Caco-2 (cell line): ENCODE results near the gene CCDC158. TPM values are rescaled to one million over a fixed set of nuclear protein-coding genes. Genes with fewer than 3 reads are reported as not detected.

Experiments
- BruUV-seq: library from RNA; stranded (reverse); fragments of 400-500 nt; replicated peaks from 2 replicates; lab custom pipeline; 2021; lab: Mats Ljungman, UMichigan
- CTCF ChIA-PET: fragments of 300-600 bp; sonication (Branson Sonifier 250); formaldehyde crosslinking; loops from one replicate; lab custom pipeline; 2022; ENCODE audit warnings: antibody characterized with exemption; lab: Charles Lee
- POLR2A ChIA-PET: fragments of 300-600 bp; sonication (Branson Sonifier 250); formaldehyde crosslinking; loops from one replicate; lab custom pipeline; 2022; ENCODE audit warnings: antibody characterized with exemption; lab: Charles Lee
- DNase-seq, 2 experiments: peaks; one replicate each; pipeline versions ENCODE4 v3.0.0 to v3.0.0-alpha.2; 2020 to 2022
- H3K27me3 ChIP-seq: replicated peaks from 2 replicates; pipeline ENCODE4 v1.6.0; 2011; ENCODE audit warnings: low read length; ENCODE audit not compliant: control insufficient read depth, insufficient read depth
- H3K36me3 ChIP-seq: 2 replicates; pipeline ENCODE4 v1.5.1; 2011; ENCODE audit warnings: low read length; ENCODE audit not compliant: control insufficient read depth, insufficient read depth
- H3K4me1 ChIP-seq: fragments of 250-450 bp; sonication (Bioruptor Pico); 2 replicates; pipeline ENCODE4 v1.5.1; 2020; ENCODE audit warnings: mild to moderate bottlenecking
- H3K4me3 ChIP-seq: 2 replicates; pipeline ENCODE4 v1.5.1; 2011; ENCODE audit warnings: low read depth, mild to moderate bottlenecking, control low read depth, low read length
- H3K9me3 ChIP-seq: fragments of 250-450 bp; sonication (Bioruptor Pico); 2 replicates; pipeline ENCODE4 v1.5.1; 2020; ENCODE audit warnings: mild to moderate bottlenecking, moderate library complexity
- H3K27ac Mint-ChIP-seq: one replicate; pipeline ENCODE4 v1.8.0; 2022; ENCODE audit warnings: mixed read lengths; ENCODE audit not compliant: unreplicated experiment
- H3K27me3 Mint-ChIP-seq: one replicate; pipeline ENCODE4 v1.8.0; 2022; ENCODE audit warnings: mixed read lengths; ENCODE audit not compliant: insufficient read depth, unreplicated experiment
- H3K36me3 Mint-ChIP-seq: one replicate; pipeline ENCODE4 v1.8.0; 2022; ENCODE audit warnings: mild to moderate bottlenecking, mixed read lengths; ENCODE audit not compliant: insufficient read depth, unreplicated experiment
- H3K4me1 Mint-ChIP-seq: one replicate; pipeline ENCODE4 v1.8.0; 2022; ENCODE audit warnings: low read depth, mixed read lengths; ENCODE audit not compliant: unreplicated experiment
- H3K4me3 Mint-ChIP-seq: one replicate; pipeline ENCODE4 v1.8.0; 2022; ENCODE audit warnings: mild to moderate bottlenecking, moderate library complexity, mixed read lengths; ENCODE audit not compliant: unreplicated experiment
- H3K9me3 Mint-ChIP-seq: one replicate; pipeline ENCODE4 v1.8.0; 2022; ENCODE audit warnings: mixed read lengths; ENCODE audit not compliant: unreplicated experiment
- intact Hi-C: fragments of 100-400 bp; cut with micrococcal nuclease; formaldehyde crosslinking; loops from one replicate; pipeline ENCODE4 v1.10.0; 2022; ENCODE audit not compliant: unreplicated experiment
- total RNA-seq: library from RNA; stranded (reverse); gene quantifications from 2 replicates; pipeline ENCODE4 v1.2.3, GENCODE V29; 2022
- TF ChIP-seq, protein P1 (sequence below), 2 experiments: fragments of 200-600 bp in 1 of 2; IDR thresholded peaks; 1 replicate in 1 of 2; 2 replicates in 1 of 2; pipeline versions ENCODE4 v1.5.1 to v1.8.0; 2011 to 2022; ENCODE audit warnings: antibody characterized with exemption in 1 of 2, control low read depth in 1 of 2, inconsistent platforms in 1 of 2, low read depth in 1 of 2, low read length in 1 of 2, mild to moderate bottlenecking in 1 of 2, moderate library complexity in 1 of 2; ENCODE audit not compliant: insufficient read depth in 1 of 2, severe bottlenecking in 1 of 2, unreplicated experiment in 1 of 2

Gene CCDC158
- total RNA-seq, 1 experiment from 2014 or later, result 0.39 TPM

DNA sequence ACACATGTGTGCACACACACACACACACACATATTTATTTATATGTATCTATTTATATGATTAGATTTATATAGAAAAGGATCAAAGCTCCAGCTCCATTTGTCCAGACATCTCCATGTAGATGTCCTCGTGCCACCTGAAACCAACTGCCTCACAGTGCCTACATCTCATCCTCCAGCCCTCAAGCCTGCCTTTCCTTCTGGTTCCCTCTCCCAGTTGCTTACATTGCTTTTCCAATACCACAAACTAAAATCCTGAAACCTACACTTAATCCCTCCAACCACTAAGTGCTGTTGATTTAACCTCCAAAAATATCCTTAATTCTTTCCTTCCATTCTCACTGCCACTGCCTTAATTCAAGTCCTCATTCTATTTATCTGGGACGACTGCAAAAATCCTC lies 63.0 kb downstream of the CCDC158 start:
- POLR2A ChIA-PET, result no interaction called here
- Histone ChIP-seq H3K4me3 (no peak overlapping the region), H3K27me3 (no peaks in the 10 kb centered on the region), H3K9me3 (peaks cover 8% of the 10 kb centered on the region; the same call in 1 of the 2 replicates), H3K36me3 (no peaks in the 10 kb centered on the region), H3K4me1 (no peaks in the 10 kb centered on the region)
- TF ChIP-seq, protein P1, sequence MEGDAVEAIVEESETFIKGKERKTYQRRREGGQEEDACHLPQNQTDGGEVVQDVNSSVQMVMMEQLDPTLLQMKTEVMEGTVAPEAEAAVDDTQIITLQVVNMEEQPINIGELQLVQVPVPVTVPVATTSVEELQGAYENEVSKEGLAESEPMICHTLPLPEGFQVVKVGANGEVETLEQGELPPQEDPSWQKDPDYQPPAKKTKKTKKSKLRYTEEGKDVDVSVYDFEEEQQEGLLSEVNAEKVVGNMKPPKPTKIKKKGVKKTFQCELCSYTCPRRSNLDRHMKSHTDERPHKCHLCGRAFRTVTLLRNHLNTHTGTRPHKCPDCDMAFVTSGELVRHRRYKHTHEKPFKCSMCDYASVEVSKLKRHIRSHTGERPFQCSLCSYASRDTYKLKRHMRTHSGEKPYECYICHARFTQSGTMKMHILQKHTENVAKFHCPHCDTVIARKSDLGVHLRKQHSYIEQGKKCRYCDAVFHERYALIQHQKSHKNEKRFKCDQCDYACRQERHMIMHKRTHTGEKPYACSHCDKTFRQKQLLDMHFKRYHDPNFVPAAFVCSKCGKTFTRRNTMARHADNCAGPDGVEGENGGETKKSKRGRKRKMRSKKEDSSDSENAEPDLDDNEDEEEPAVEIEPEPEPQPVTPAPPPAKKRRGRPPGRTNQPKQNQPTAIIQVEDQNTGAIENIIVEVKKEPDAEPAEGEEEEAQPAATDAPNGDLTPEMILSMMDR (IDR thresholded peaks at IDR 0.05; ENCODE audit: insufficient read depth in 1 of 2, low read depth in 1 of 2, low read length in 1 of 2, severe bottlenecking in 1 of 2, unreplicated experiment in 1 of 2), result no peak
- H3K9me3 Mint-ChIP-seq, result peaks cover 30% of the 10 kb centered on the region
- H3K27me3 Mint-ChIP-seq, result no peaks in the 10 kb centered on the region
- H3K4me3 Mint-ChIP-seq, result no peak overlapping the region
- DNase-seq, result no peak
- intact Hi-C loops, result no loop called here
- no peaks in the 10 kb centered on the region for H3K36me3 Mint-ChIP-seq
- CTCF ChIA-PET, result no interaction called here
- H3K4me1 Mint-ChIP-seq, result no peaks in the 10 kb centered on the region
- BruUV-seq, result no TSS peak
- H3K27ac Mint-ChIP-seq, result no peak overlapping the region

DNA sequence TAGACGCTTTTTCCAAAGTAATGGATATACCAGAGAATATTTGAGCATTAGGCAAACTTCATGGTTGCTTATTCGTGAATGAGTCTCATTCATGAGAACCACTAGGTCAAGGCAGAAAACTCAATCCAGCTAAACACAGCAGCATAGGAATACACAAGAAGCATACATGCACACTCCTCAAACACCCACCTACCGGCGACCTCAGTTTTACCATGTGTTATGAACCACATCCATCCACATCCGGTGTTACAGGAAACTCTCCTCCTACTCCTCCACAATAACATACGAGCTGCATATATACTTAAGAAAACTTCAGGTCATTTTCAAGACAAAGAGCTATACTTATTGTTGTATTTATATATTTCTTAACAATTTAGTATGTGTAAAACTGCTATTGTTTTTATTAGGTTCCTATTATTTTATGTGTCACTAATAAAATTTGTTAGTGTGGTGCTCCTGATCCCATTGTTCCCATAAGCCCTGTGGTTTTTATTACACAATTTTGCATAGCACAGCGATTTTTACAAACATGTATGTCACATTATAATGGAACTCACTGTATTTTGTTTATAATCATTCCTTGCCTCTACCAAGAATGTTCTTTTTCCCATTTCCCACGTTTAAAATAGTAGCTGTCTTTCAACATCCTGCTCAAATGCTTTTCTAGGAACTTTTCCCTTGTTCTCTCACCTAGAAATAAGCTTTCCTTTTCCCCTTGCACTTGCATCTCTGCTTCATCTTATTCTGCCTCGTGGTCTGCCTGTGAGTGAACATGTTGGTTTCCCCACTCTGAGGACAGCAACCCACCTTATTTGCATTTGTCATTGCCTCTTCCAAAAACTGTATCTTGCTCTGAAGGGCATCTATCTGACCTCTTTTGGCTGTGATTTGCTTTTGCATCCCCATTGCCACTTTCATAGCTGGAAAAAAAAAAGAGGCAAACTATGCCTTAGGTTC lies 66.1 kb downstream of the CCDC158 start:
- H3K27me3 ChIP-seq, result no peaks in the 10 kb centered on the region
- CTCF ChIA-PET, result no interaction called here
- Mint-ChIP-seq H3K9me3 (peaks cover 21% of the 10 kb centered on the region), H3K27ac (no peak overlapping the region), H3K4me1 (peaks cover 7% of the 10 kb centered on the region), H3K27me3 (no peaks in the 10 kb centered on the region), H3K4me3 (no peak overlapping the region), H3K36me3 (no peaks in the 10 kb centered on the region)
- H3K4me3 ChIP-seq, result no peak overlapping the region
- intact Hi-C loops, result no loop called here
- TF ChIP-seq, protein P1 (IDR thresholded peaks at IDR 0.05; ENCODE audit: insufficient read depth in 1 of 2, low read depth in 1 of 2, low read length in 1 of 2, severe bottlenecking in 1 of 2, unreplicated experiment in 1 of 2), result no peak
- H3K9me3 ChIP-seq, result peaks cover 6% of the 10 kb centered on the region; the same call in 1 of the 2 replicates
- no peak for DNase-seq
- POLR2A ChIA-PET, result no interaction called here
- BruUV-seq, result no TSS peak
- H3K36me3 ChIP-seq, result no peaks in the 10 kb centered on the region
- H3K4me1 ChIP-seq, result no peaks in the 10 kb centered on the region

DNA sequence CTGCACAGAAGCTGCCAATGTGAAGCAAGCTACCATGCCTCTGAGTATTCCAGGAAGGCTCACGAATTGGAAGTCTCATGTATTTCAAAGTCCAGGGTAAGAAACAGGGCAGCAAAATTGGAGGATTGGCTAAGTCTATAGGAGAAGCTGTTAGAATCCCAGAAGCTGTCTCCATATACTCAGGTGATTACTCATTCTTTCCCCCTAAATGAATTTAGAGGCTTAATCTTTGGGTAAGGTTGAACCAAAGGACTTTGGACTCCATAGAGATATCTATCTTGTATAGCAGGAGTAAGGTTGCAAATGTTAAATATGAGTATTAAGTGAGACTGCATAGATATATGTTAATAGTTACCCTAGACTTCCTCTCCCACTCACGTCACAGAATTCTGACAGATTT lies 78.1 kb downstream of the CCDC158 start:
- H3K27me3 Mint-ChIP-seq, result no peaks in the 10 kb centered on the region
- intact Hi-C loops, result no loop called here

More for the DNA sequence above, 78.1 kb downstream of the CCDC158 start:
- no peaks in the 10 kb centered on the region for H3K9me3 ChIP-seq
- no peaks in the 10 kb centered on the region for H3K36me3 Mint-ChIP-seq
- CTCF ChIA-PET, result interaction anchor here (1.0 kb wide), 1 partner anchor 34 kb away, joined by 4 read pairs; no protein-coding TSS in a partner anchor
- H3K27ac Mint-ChIP-seq, result no peak overlapping the region
- no peaks in the 10 kb centered on the region for H3K36me3 ChIP-seq
- no peaks in the 10 kb centered on the region for H3K27me3 ChIP-seq
- H3K4me1 Mint-ChIP-seq, result no peaks in the 10 kb centered on the region
- H3K4me1 ChIP-seq, result 0 out of 2 replicates have a peak, but pooled peaks cover 10% of the 10 kb centered on the region
- POLR2A ChIA-PET, result no interaction called here
- TF ChIP-seq, protein P1 (IDR thresholded peaks at IDR 0.05; ENCODE audit: insufficient read depth in 1 of 2, low read depth in 1 of 2, low read length in 1 of 2, severe bottlenecking in 1 of 2, unreplicated experiment in 1 of 2), result no peak
- no peak overlapping the region for H3K4me3 ChIP-seq
- BruUV-seq, result no TSS peak
- no peaks in the 10 kb centered on the region for H3K9me3 Mint-ChIP-seq
- no peak for DNase-seq
- H3K4me3 Mint-ChIP-seq, result no peak overlapping the region
